Parathyroid adenoma (tissue), 2 donors: ENCODE measurements around the gene RINT1.
"Not testable (repeated sequence)": the region's sequence is repeated elsewhere in the genome, so short reads cannot be mapped to it uniquely, and the experiment has no call there.

Experiments
- H2AFZ ChIP-seq: fragments of 300-600 bp; sonication (generic); one replicate; pipeline ENCODE4 v1.7.0; 2017; ENCODE audit warnings: antibody characterized with exemption, mild to moderate bottlenecking
- H3K27ac ChIP-seq: fragments of 300-600 bp; sonication (generic); one replicate; pipeline ENCODE4 v1.7.0; 2017
- H3K27me3 ChIP-seq: fragments of 300-600 bp; sonication (generic); one replicate; pipeline ENCODE4 v1.7.0; 2017; ENCODE audit warnings: low read length; ENCODE audit not compliant: control insufficient read depth, insufficient read depth
- H3K36me3 ChIP-seq: fragments of 300-600 bp; sonication (generic); one replicate; pipeline ENCODE4 v1.7.0; 2017; ENCODE audit warnings: low read length; ENCODE audit not compliant: control insufficient read depth, insufficient read depth
- H3K4me1 ChIP-seq: fragments of 300-600 bp; sonication (generic); one replicate; pipeline ENCODE4 v1.7.0; 2017; ENCODE audit warnings: control low read depth
- H3K4me2 ChIP-seq: fragments of 300-600 bp; sonication (generic); one replicate; pipeline ENCODE4 v1.7.0; 2017; ENCODE audit warnings: low read length
- H3K4me3 ChIP-seq: fragments of 300-600 bp; sonication (generic); one replicate; pipeline ENCODE4 v1.7.0; 2017; ENCODE audit warnings: low read depth, low read length
- H3K79me2 ChIP-seq: fragments of 300-600 bp; sonication (generic); one replicate; pipeline ENCODE4 v1.7.0; 2017; ENCODE audit warnings: control low read depth
- H3K9ac ChIP-seq: fragments of 300-600 bp; sonication (generic); one replicate; pipeline ENCODE4 v1.7.0; 2017; ENCODE audit warnings: mild to moderate bottlenecking
- H3K9me3 ChIP-seq: fragments of 300-600 bp; sonication (generic); one replicate; pipeline ENCODE4 v1.7.0; 2017; ENCODE audit warnings: low read length; ENCODE audit not compliant: control insufficient read depth
- CTCF ChIP-seq: fragments of 300-600 bp; sonication (generic); IDR thresholded peaks from one replicate; pipeline ENCODE4 v1.7.0; 2017; ENCODE audit warnings: antibody characterized with exemption, mild to moderate bottlenecking
- donor health status: primary hyperparathyroidism.

Gene RINT1

GRCh38 chr7:105594034-105594433, 62.0 kb downstream of the RINT1 start:
- no peak for TF ChIP-seq CTCF
- Histone ChIP-seq H3K4me3 (no peak overlapping the region), H3K4me1 (peaks cover 2% of the 10 kb centered on the region), H3K4me2 (no peak overlapping the region), H3K27ac (no peak overlapping the region), H2AFZ (no peak overlapping the region), H3K27me3 (no peaks in the 10 kb centered on the region), H3K36me3 (no peaks in the 10 kb centered on the region), H3K9me3 (no peaks in the 10 kb centered on the region), H3K79me2 (no peaks in the 10 kb centered on the region), H3K9ac (no peak overlapping the region)

GRCh38 chr7:105596866-105597265, 64.9 kb downstream of the RINT1 start:
- H3K4me3 ChIP-seq: no peak overlapping the region

GRCh38 chr7:105599080-105599479, 67.1 kb downstream of the RINT1 start:
- not testable (repeated sequence) for H3K79me2 ChIP-seq, H3K4me1 ChIP-seq, H3K27me3 ChIP-seq, H3K4me2 ChIP-seq, H3K36me3 ChIP-seq, H3K9me3 ChIP-seq, H3K4me3 ChIP-seq, H3K9ac ChIP-seq, H3K27ac ChIP-seq, H2AFZ ChIP-seq

More at GRCh38 chr7:105596866-105597265, 64.9 kb downstream of the RINT1 start:
- Histone ChIP-seq H3K9me3 (no peaks in the 10 kb centered on the region), H3K9ac (no peak overlapping the region), H3K79me2 (no peaks in the 10 kb centered on the region), H3K27me3 (no peaks in the 10 kb centered on the region), H3K27ac (no peak overlapping the region), H3K4me1 (no peaks in the 10 kb centered on the region), H3K4me2 (no peak overlapping the region), H3K36me3 (no peaks in the 10 kb centered on the region), H2AFZ (no peak overlapping the region)
- no peak for TF ChIP-seq CTCF

- H3K79me2 ChIP-seq: no peaks in the 10 kb centered on the region
- no peaks in the 10 kb centered on the region for H3K36me3 ChIP-seq
- H3K4me3 ChIP-seq: no peak overlapping the region
- H3K9ac ChIP-seq: no peak overlapping the region
- H3K9me3 ChIP-seq: no peaks in the 10 kb centered on the region
- no peak overlapping the region for H2AFZ ChIP-seq
- no peaks in the 10 kb centered on the region for H3K27me3 ChIP-seq
- H3K4me1 ChIP-seq: no peaks in the 10 kb centered on the region
- H3K27ac ChIP-seq: no peak overlapping the region
- no peak overlapping the region for H3K4me2 ChIP-seq
- no peak for TF ChIP-seq CTCF
Measured at GRCh38 chr7:105599551-105599950, 67.5 kb downstream of the RINT1 start.

- no peak overlapping the region for H3K9ac ChIP-seq
- no peak overlapping the region for H3K27ac ChIP-seq
- no peaks in the 10 kb centered on the region for H3K27me3 ChIP-seq
- H3K9me3 ChIP-seq: no peaks in the 10 kb centered on the region
- TF ChIP-seq CTCF: no peak
- H3K36me3 ChIP-seq: no peaks in the 10 kb centered on the region
- no peaks in the 10 kb centered on the region for H3K4me1 ChIP-seq
- no peaks in the 10 kb centered on the region for H3K79me2 ChIP-seq
- H3K4me3 ChIP-seq: no peak overlapping the region
- H2AFZ ChIP-seq: no peak overlapping the region
- H3K4me2 ChIP-seq: no peak overlapping the region
Measured at GRCh38 chr7:105600720-105601550, 68.9 kb downstream of the RINT1 start.
